ENCODE measurements around the gene SPACA4.

The SPACA4 gene

GRCh38 chr19:48644839-48645619 is 38.5 kb downstream of the SPACA4 start:
- Histone ChIP-seq H3K27ac (peak overlapping the region; percentile 81 to 99 (median 89)), H3K36me3 (no peaks in the 10 kb centered on the region), H3K9ac (peak overlapping the region; percentile 78 to 87 (median 84)), H3K27me3 (no peaks in the 10 kb centered on the region), H3K9me3 (replicated peaks in 1 of 11) (no peaks in the 10 kb centered on the region), H3K4me2 (peak overlapping the region; percentile 94 to 100 (median 100)), H3K4me1 (peaks cover 39 to 63% (median 59%) of the 10 kb centered on the region in 10 experiments), H4K20me1 (no peaks in the 10 kb centered on the region), H3K4me3 (peak overlapping the region; percentile 60 to 71 (median 64))
- TF ChIP-seq Cebpa-rat (IDR thresholded peaks at IDR 0.05) = no peak

- Histone ChIP-seq H3K36me3 (no peaks in the 10 kb centered on the region), H3K4me3 (peak overlapping the region; percentile 60 to 71 (median 64)), H3K9ac (peak overlapping the region; percentile 78 to 87 (median 84)), H3K4me2 (peak overlapping the region; percentile 94 to 100 (median 100)), H3K27ac (peak overlapping the region; percentile 81 to 99 (median 89)), H3K27me3 (no peaks in the 10 kb centered on the region), H4K20me1 (no peaks in the 10 kb centered on the region), H3K4me1 (peaks cover 44 to 68% (median 64%) of the 10 kb centered on the region in 10 experiments), H3K9me3 (replicated peaks in 1 of 11) (no peaks in the 10 kb centered on the region)
- TF ChIP-seq Cebpa-rat (IDR thresholded peaks at IDR 0.05) = no peak
Observed at GRCh38 chr19:48645620-48646000, 39.1 kb downstream of the SPACA4 start.

GRCh38 chr19:48646001-48646721 is 39.6 kb downstream of the SPACA4 start, which contains the start of gene CA11:
TSS of gene CA11 (minus strand) at chr19:48646187. CDS start at chr19:48645632, 555 bp downstream.
- H3K36me3 ChIP-seq = no peaks in the 10 kb centered on the region
- H3K4me2 ChIP-seq = peak within 1 kb of the TSS; percentile 94 to 100 (median 100)
- H3K27ac ChIP-seq = peak within 1 kb of the TSS; percentile 82 to 100 (median 97)
- no peaks in the 10 kb centered on the region for H4K20me1 ChIP-seq
- peak within 1 kb of the TSS; percentile 82 to 92 (median 87) for H3K9ac ChIP-seq
- no peak for TF ChIP-seq Cebpa-rat (IDR thresholded peaks at IDR 0.05)
- H3K4me1 ChIP-seq = peaks cover 49 to 73% (median 69%) of the 10 kb centered on the region in 10 experiments
- no peaks in the 10 kb centered on the region for H3K9me3 ChIP-seq (replicated peaks in 1 of 11)
- peak within 1 kb of the TSS; percentile 60 to 71 (median 64) for H3K4me3 ChIP-seq
- no peaks in the 10 kb centered on the region for H3K27me3 ChIP-seq

- H3K4me1 ChIP-seq = peaks cover 53 to 80% (median 75%) of the 10 kb centered on the region in 10 experiments
- no peaks in the 10 kb centered on the region for H3K27me3 ChIP-seq
- peak overlapping the region in 9 of 10 experiments; percentile 60 to 71 (median 64); a peak in 13 of 20 replicates for H3K4me3 ChIP-seq
- H3K27ac ChIP-seq = peak overlapping the region; percentile 82 to 100 (median 97); a peak in 21 of 22 replicates
- peak overlapping the region; percentile 82 to 92 (median 87); a peak in 21 of 22 replicates for H3K9ac ChIP-seq
- no peaks in the 10 kb centered on the region for H3K9me3 ChIP-seq (replicated peaks in 1 of 11)
- peak overlapping the region; percentile 72 to 100 (median 98) for H3K4me2 ChIP-seq
- no peak for TF ChIP-seq Cebpa-rat (IDR thresholded peaks at IDR 0.05)
- no peaks in the 10 kb centered on the region for H4K20me1 ChIP-seq
- no peaks in the 10 kb centered on the region for H3K36me3 ChIP-seq
Observed at GRCh38 chr19:48646722-48647216, 40.2 kb downstream of the SPACA4 start.

- H3K4me1 ChIP-seq = peaks cover 64 to 86% (median 83%) of the 10 kb centered on the region in 10 experiments
- peak overlapping the region; percentile 81 to 92 (median 84); a peak in 21 of 22 replicates for H3K9ac ChIP-seq
- peak overlapping the region; percentile 62 to 88 (median 77) for H3K4me2 ChIP-seq
- peak overlapping the region; percentile 94 to 100 (median 97) for H3K27ac ChIP-seq
- H4K20me1 ChIP-seq = no peaks in the 10 kb centered on the region
- no peaks in the 10 kb centered on the region for H3K36me3 ChIP-seq
- H3K27me3 ChIP-seq = no peaks in the 10 kb centered on the region
- peak overlapping the region in 3 of 10 experiments; percentile 21 to 27 (median 23); a peak in 4 of 20 replicates for H3K4me3 ChIP-seq
- TF ChIP-seq Cebpa-rat (IDR thresholded peaks at IDR 0.05) = no peak
- H3K9me3 ChIP-seq (replicated peaks in 1 of 11) = no peaks in the 10 kb centered on the region
Observed at GRCh38 chr19:48648134-48648533, 41.6 kb downstream of the SPACA4 start.

GRCh38 chr19:48650974-48651682 is 44.6 kb downstream of the SPACA4 start:
- Histone ChIP-seq H4K20me1 (no peaks in the 10 kb centered on the region), H3K27me3 (no peaks in the 10 kb centered on the region), H3K36me3 (no peaks in the 10 kb centered on the region), H3K4me3 (no peak overlapping the region), H3K4me2 (peak overlapping the region in 9 of 11 experiments; percentile 62 to 88 (median 77); a peak in 15 of 22 replicates), H3K9ac (peak overlapping the region in 6 of 11 experiments; percentile 18 to 92 (median 86); a peak in 9 of 22 replicates), H3K27ac (peak overlapping the region in 10 of 11 experiments; percentile 0 to 100 (median 96); a peak in 19 of 22 replicates), H3K4me1 (peaks cover 67 to 87% (median 80%) of the 10 kb centered on the region in 10 experiments), H3K9me3 (replicated peaks in 1 of 11) (no peaks in the 10 kb centered on the region)
- TF ChIP-seq Cebpa-rat (IDR thresholded peaks at IDR 0.05) = no peak

GRCh38 chr19:48651683-48652048 is 45.1 kb downstream of the SPACA4 start:
- peak overlapping the region in 10 of 11 experiments; percentile 12 to 100 (median 96); a peak in 19 of 22 replicates for H3K27ac ChIP-seq
- peak overlapping the region in 10 of 11 experiments; percentile 27 to 83 (median 63); a peak in 18 of 22 replicates for H3K4me2 ChIP-seq
- TF ChIP-seq Cebpa-rat (IDR thresholded peaks at IDR 0.05) = no peak
- no peaks in the 10 kb centered on the region for H3K36me3 ChIP-seq
- H3K9me3 ChIP-seq (replicated peaks in 1 of 11) = no peaks in the 10 kb centered on the region
- H3K9ac ChIP-seq = peak overlapping the region in 8 of 11 experiments; percentile 17 to 58 (median 50); a peak in 11 of 22 replicates
- H4K20me1 ChIP-seq = no peaks in the 10 kb centered on the region
- H3K4me1 ChIP-seq = peaks cover 67 to 85% (median 81%) of the 10 kb centered on the region in 10 experiments
- H3K27me3 ChIP-seq = no peaks in the 10 kb centered on the region
- no peak overlapping the region for H3K4me3 ChIP-seq

Data from BLaER1 treated with 17β-estradiol and CSF1 and Interleukin-3, amounts not matched to agents 10 nM and 100 nM (cell line).